ENCODE data around the gene FAM234B. TPM values are rescaled to one million over a fixed set of nuclear protein-coding genes. Genes with fewer than 3 reads are reported as not detected.

The FAM234B gene
- total RNA-seq, 1 donor, result 3.3 TPM

- peaks cover 12% of the 10 kb centered on the region for H3K36me3 ChIP-seq (ENCODE audit: insufficient read depth, low read length)
Measured at GRCh38 chr12:13069380-13069779, 25.2 kb downstream of the FAM234B start.

GRCh38 chr12:13071305-13072280 lies 27.4 kb downstream of the FAM234B start:
- H3K27ac ChIP-seq (ENCODE audit: low read depth, low read length), result no peak overlapping the region
- H3K9me3 ChIP-seq (ENCODE audit: low read depth, low read length), result no peaks in the 10 kb centered on the region
- TF ChIP-seq CTCF (IDR thresholded peaks at IDR 0.05; ENCODE audit: extremely low read depth, low read depth, low read length), result no peak
- DNase-seq (ENCODE audit: insufficient read length, low spot score, missing footprints), result no peak
- H3K36me3 ChIP-seq (ENCODE audit: insufficient read depth, low read length), result peaks cover 16% of the 10 kb centered on the region
- H4K20me1 ChIP-seq (ENCODE audit: insufficient read depth, low read length), result no peaks in the 10 kb centered on the region
- no peak overlapping the region for H3K4me3 ChIP-seq (ENCODE audit: insufficient read depth, low read length)
- no peaks in the 10 kb centered on the region for H3K79me2 ChIP-seq (ENCODE audit: insufficient read depth, low read length)
- peaks cover 9% of the 10 kb centered on the region for H3K4me1 ChIP-seq (ENCODE audit: insufficient read depth, low read length)
- no peaks in the 10 kb centered on the region for H3K27me3 ChIP-seq (ENCODE audit: insufficient read depth, low read length)
- H2AFZ ChIP-seq (ENCODE audit: low read length), result no peak overlapping the region
- H3K4me2 ChIP-seq (ENCODE audit: insufficient read depth, low read length), result no peak overlapping the region

More at GRCh38 chr12:13069380-13069779, 25.2 kb downstream of the FAM234B start:
- H3K4me2 ChIP-seq (ENCODE audit: insufficient read depth, low read length), result no peak overlapping the region
- no peak overlapping the region for H2AFZ ChIP-seq (ENCODE audit: low read length)
- TF ChIP-seq CTCF (IDR thresholded peaks at IDR 0.05; ENCODE audit: extremely low read depth, low read depth, low read length), result no peak
- H3K27me3 ChIP-seq (ENCODE audit: insufficient read depth, low read length), result no peaks in the 10 kb centered on the region
- H3K9me3 ChIP-seq (ENCODE audit: low read depth, low read length), result no peaks in the 10 kb centered on the region
- H3K4me1 ChIP-seq (ENCODE audit: insufficient read depth, low read length), result peaks cover 3% of the 10 kb centered on the region
- no peak overlapping the region for H3K27ac ChIP-seq (ENCODE audit: low read depth, low read length)
- no peak overlapping the region for H3K4me3 ChIP-seq (ENCODE audit: insufficient read depth, low read length)
- no peaks in the 10 kb centered on the region for H3K79me2 ChIP-seq (ENCODE audit: insufficient read depth, low read length)
- DNase-seq (ENCODE audit: insufficient read length, low spot score, missing footprints), result no peak
- no peaks in the 10 kb centered on the region for H4K20me1 ChIP-seq (ENCODE audit: insufficient read depth, low read length)

- H3K4me3 ChIP-seq (ENCODE audit: insufficient read depth, low read length), result no peak overlapping the region
- TF ChIP-seq CTCF (IDR thresholded peaks at IDR 0.05; ENCODE audit: extremely low read depth, low read depth, low read length), result no peak
- no peaks in the 10 kb centered on the region for H4K20me1 ChIP-seq (ENCODE audit: insufficient read depth, low read length)
- no peak overlapping the region for H2AFZ ChIP-seq (ENCODE audit: low read length)
- H3K27ac ChIP-seq (ENCODE audit: low read depth, low read length), result no peak overlapping the region
- no peak for DNase-seq (ENCODE audit: insufficient read length, low spot score, missing footprints)
- H3K27me3 ChIP-seq (ENCODE audit: insufficient read depth, low read length), result no peaks in the 10 kb centered on the region
- H3K79me2 ChIP-seq (ENCODE audit: insufficient read depth, low read length), result no peaks in the 10 kb centered on the region
- no peak overlapping the region for H3K4me2 ChIP-seq (ENCODE audit: insufficient read depth, low read length)
- H3K4me1 ChIP-seq (ENCODE audit: insufficient read depth, low read length), result peaks cover 9% of the 10 kb centered on the region
- H3K9me3 ChIP-seq (ENCODE audit: low read depth, low read length), result no peaks in the 10 kb centered on the region
- peaks cover 19% of the 10 kb centered on the region for H3K36me3 ChIP-seq (ENCODE audit: insufficient read depth, low read length)
Measured at GRCh38 chr12:13073173-13073572, 29.0 kb downstream of the FAM234B start.

- H2AFZ ChIP-seq (ENCODE audit: low read length), result no peak overlapping the region
- no peak for TF ChIP-seq CTCF (IDR thresholded peaks at IDR 0.05; ENCODE audit: extremely low read depth, low read depth, low read length)
- H4K20me1 ChIP-seq (ENCODE audit: insufficient read depth, low read length), result no peaks in the 10 kb centered on the region
- H3K36me3 ChIP-seq (ENCODE audit: insufficient read depth, low read length), result peaks cover 15% of the 10 kb centered on the region
- H3K4me3 ChIP-seq (ENCODE audit: insufficient read depth, low read length), result no peak overlapping the region
- H3K9me3 ChIP-seq (ENCODE audit: low read depth, low read length), result no peaks in the 10 kb centered on the region
- peaks cover 9% of the 10 kb centered on the region for H3K4me1 ChIP-seq (ENCODE audit: insufficient read depth, low read length)
- peak overlapping the region; percentile 9 for H3K4me2 ChIP-seq (ENCODE audit: insufficient read depth, low read length)
- peak; percentile 57 for DNase-seq (ENCODE audit: insufficient read length, low spot score, missing footprints)
- no peak overlapping the region for H3K27ac ChIP-seq (ENCODE audit: low read depth, low read length)
- H3K79me2 ChIP-seq (ENCODE audit: insufficient read depth, low read length), result no peaks in the 10 kb centered on the region
- no peaks in the 10 kb centered on the region for H3K27me3 ChIP-seq (ENCODE audit: insufficient read depth, low read length)
Measured at GRCh38 chr12:13074396-13075117, 30.4 kb downstream of the FAM234B start.
